Upper lobe of left lung (tissue), 6 donors: ENCODE results near the gene CELSR1. TPM values are rescaled to one million over a fixed set of nuclear protein-coding genes. Genes with fewer than 3 reads are reported as not detected.

Experiments
- ATAC-seq, 2 donors: fragments of 200-7000 bp; cut with Tn5 transposase; one replicate each; pipeline ENCODE4 v1.9.1; 2022; ENCODE audit warnings: mild to moderate bottlenecking in 2 of 2, moderate library complexity in 2 of 2; ENCODE audit not compliant: low FRiP score in 2 of 2
- DNase-seq, 2 donors: peaks; one replicate each; pipeline ENCODE4 v3.0.0-alpha.2; 2019 to 2020
- H3K27ac ChIP-seq, 4 donors: fragments of 200-600 bp; sonication (generic); one replicate each; pipeline ENCODE4 v1.5.1; 2016 to 2019
- H3K27me3 ChIP-seq, 4 donors: fragments of 200-600 bp; sonication (generic); one replicate each; pipeline ENCODE4 v1.5.1; 2017 to 2019
- H3K36me3 ChIP-seq, 4 donors: fragments of 200-600 bp; sonication (generic); one replicate each; pipeline ENCODE4 v1.5.1; 2016 to 2019
- H3K4me1 ChIP-seq, 4 donors: fragments of 200-600 bp; sonication (generic); one replicate each; pipeline ENCODE4 v1.5.1; 2018 to 2019
- H3K4me3 ChIP-seq, 4 donors: fragments of 200-600 bp; sonication (generic); one replicate each; pipeline ENCODE4 v1.5.1; 2017 to 2019; ENCODE audit warnings: mild to moderate bottlenecking in 2 of 4, moderate library complexity in 1 of 4
- H3K9me3 ChIP-seq, 4 donors: fragments of 200-600 bp; sonication (generic); one replicate each; pipeline ENCODE4 v1.5.1; 2018 to 2019
- CTCF ChIP-seq, 6 experiments: fragments of 450-650 bp in 4 of 6; fragments of 200-600 bp in 2 of 6; sonication (generic) in 2 of 6; IDR thresholded peaks; one replicate each; pipeline ENCODE4 v1.5.1; 2016 to 2019; ENCODE audit warnings: antibody characterized with exemption in 6 of 6
- EP300 ChIP-seq, 4 donors: sonication (generic); formaldehyde crosslinking; IDR thresholded peaks; one replicate each; pipeline ENCODE4 v1.5.1; 2017; ENCODE audit warnings: antibody characterized with exemption in 4 of 4, control low read depth in 2 of 4
- POLR2A ChIP-seq, 4 donors: fragments of 450-650 bp; IDR thresholded peaks; one replicate each; pipeline ENCODE4 v1.5.1; 2016 to 2017; ENCODE audit warnings: antibody characterized with exemption in 4 of 4, mild to moderate bottlenecking in 2 of 4
- POLR2AphosphoS5 ChIP-seq, 2 donors: sonication (generic); formaldehyde crosslinking; IDR thresholded peaks; one replicate each; pipeline ENCODE4 v1.5.1; 2017; ENCODE audit warnings: antibody characterized with exemption in 2 of 2
- WGBS, 2 donors: methylation state at CpG; one replicate each; pipeline ENCODE4 v1.1.5; 2017 to 2018; 5-methylcytosine and 5-hydroxymethylcytosine counted together
- total RNA-seq, 6 donors: library from RNA; depleted of rRNA in 4 of 6; stranded (reverse); fragments of >200 nt in 4 of 6; gene quantifications; one replicate each; pipeline versions ENCODE4 v1.1.0 to v1.2.1, GENCODE V29; 2016 to 2021
- donor health status: DM: no; HTN: no; CAD: no; lungs with moderate emphysema.
- donor health status: DM: no; HTN: yes; CAD: no; lungs with severe emphysema.

Gene CELSR1
- total RNA-seq, 6 donors from 2014 or later, result 45.1 to 145 (median 80.1) TPM

- WGBS, 2 donors, result 90 to 98% methylated on average over 3 of the region's 3 CpGs
- Histone ChIP-seq H3K36me3 (peaks cover 0 to 6% (median 0%) of the 10 kb centered on the region in 4 donors), H3K4me3 (no peak overlapping the region), H3K27me3 (no peaks in the 10 kb centered on the region), H3K27ac (peak overlapping the region in 3 of 4 donors; percentile 17 to 91 (median 73)), H3K4me1 (peaks cover 11 to 50% (median 28%) of the 10 kb centered on the region in 4 donors), H3K9me3 (peaks cover 0 to 6% (median 3%) of the 10 kb centered on the region in 4 donors)
- no peak for DNase-seq
- no peak for TF ChIP-seq POLR2AphosphoS5 (IDR thresholded peaks at IDR 0.05)
- no peak for TF ChIP-seq CTCF (IDR thresholded peaks at IDR 0.05)
- TF ChIP-seq EP300 (IDR thresholded peaks at IDR 0.05), result no peak
- no peak for ATAC-seq
Observed at GRCh38 chr22:46376111-46376510, 161.3 kb downstream of the CELSR1 start.

GRCh38 chr22:46374663-46375474, 162.6 kb downstream of the CELSR1 start:
- Histone ChIP-seq H3K36me3 (peaks cover 0 to 6% (median 0%) of the 10 kb centered on the region in 4 donors), H3K9me3 (peaks cover 0 to 6% (median 3%) of the 10 kb centered on the region in 4 donors), H3K27me3 (no peaks in the 10 kb centered on the region), H3K4me3 (no peak overlapping the region), H3K4me1 (peaks cover 11 to 48% (median 24%) of the 10 kb centered on the region in 4 donors), H3K27ac (peak overlapping the region in 3 of 4 donors; percentile 18 to 73 (median 48))
- TF ChIP-seq POLR2A (IDR thresholded peaks at IDR 0.05) (peak in 1 of 4 donors; percentile 50), EP300 (IDR thresholded peaks at IDR 0.05) (no peak), POLR2AphosphoS5 (IDR thresholded peaks at IDR 0.05) (peak in 1 of 2 donors; percentile 42), CTCF (IDR thresholded peaks at IDR 0.05) (no peak)
- DNase-seq (peak in 1 of 2 donors; percentile 89), ATAC-seq (peak; percentile 47 to 63)
- 77 to 78% methylated on average over 21 to 38 of the region's 38 CpGs for WGBS, 2 donors

- DNase-seq (no peak), ATAC-seq (no peak)
- Histone ChIP-seq H3K9me3 (peaks cover 0 to 6% (median 3%) of the 10 kb centered on the region in 4 donors), H3K36me3 (peaks cover 0 to 6% (median 0%) of the 10 kb centered on the region in 4 donors), H3K27me3 (no peaks in the 10 kb centered on the region), H3K4me3 (no peak overlapping the region), H3K4me1 (peaks cover 11 to 44% (median 24%) of the 10 kb centered on the region in 4 donors), H3K27ac (peak overlapping the region in 3 of 4 donors; percentile 18 to 73 (median 48))
- TF ChIP-seq EP300 (IDR thresholded peaks at IDR 0.05) (no peak), POLR2AphosphoS5 (IDR thresholded peaks at IDR 0.05) (no peak), POLR2A (IDR thresholded peaks at IDR 0.05) (no peak), CTCF (IDR thresholded peaks at IDR 0.05) (no peak)
- WGBS, 2 donors, result 25 to 31% methylated on average over 20 to 31 of the region's 31 CpGs
Observed at GRCh38 chr22:46373921-46374662, 163.3 kb downstream of the CELSR1 start.

DNA sequence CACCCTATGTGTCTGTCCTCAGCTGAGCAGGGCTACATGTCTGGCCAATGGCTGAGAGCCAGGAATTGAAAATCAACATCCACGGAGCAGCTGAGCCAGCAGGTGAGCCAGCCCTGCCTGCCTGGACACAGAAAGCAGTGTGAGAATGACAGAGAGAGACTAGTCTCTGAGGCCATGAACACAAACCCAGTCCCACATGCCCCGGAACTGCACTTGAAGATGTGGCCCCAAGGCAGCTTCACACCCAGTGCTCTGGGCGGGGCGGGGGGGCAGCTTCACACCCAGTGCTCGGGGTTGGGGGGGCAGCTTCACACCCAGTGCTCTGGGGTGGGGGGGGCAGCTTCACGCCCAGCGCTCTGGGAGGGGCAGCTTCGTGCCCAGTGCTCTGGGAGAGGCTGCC, 164.3 kb downstream of the CELSR1 start:
- H3K36me3 ChIP-seq, result peaks cover 0 to 6% (median 0%) of the 10 kb centered on the region in 4 donors
- no peaks in the 10 kb centered on the region for H3K27me3 ChIP-seq
- ATAC-seq (no peak), DNase-seq (peak in 1 of 2 donors; percentile 43)
- whole genome bisulfite sequencing, 2 donors, result 22 to 49% methylated on average over 2 to 3 of the region's 8 CpGs
- no peak for TF ChIP-seq POLR2A (IDR thresholded peaks at IDR 0.05)
- no peak for TF ChIP-seq EP300 (IDR thresholded peaks at IDR 0.05)
- no peak for TF ChIP-seq POLR2AphosphoS5 (IDR thresholded peaks at IDR 0.05)
- no peak for TF ChIP-seq CTCF (IDR thresholded peaks at IDR 0.05)
- peaks cover 0 to 6% (median 3%) of the 10 kb centered on the region in 4 donors for H3K9me3 ChIP-seq
- no peak overlapping the region for H3K27ac ChIP-seq
- no peak overlapping the region for H3K4me3 ChIP-seq
- peaks cover 11 to 35% (median 19%) of the 10 kb centered on the region in 4 donors for H3K4me1 ChIP-seq
